ENCODE results near the gene ZNFX1. TPM values are rescaled to one million over a fixed set of nuclear protein-coding genes. Genes with fewer than 3 reads are reported as not detected.
A peak's percentile ranks its signal among the peaks of the same experiment; 100 is the strongest.

The ZNFX1 gene
- total and polyA plus RNA-seq, 9 of the 15 experiments (the other 6 are each of a cell fraction or from before 2014, with no cell fraction given), result 3.8 to 13.8 (median 10.3) TPM

DNA sequence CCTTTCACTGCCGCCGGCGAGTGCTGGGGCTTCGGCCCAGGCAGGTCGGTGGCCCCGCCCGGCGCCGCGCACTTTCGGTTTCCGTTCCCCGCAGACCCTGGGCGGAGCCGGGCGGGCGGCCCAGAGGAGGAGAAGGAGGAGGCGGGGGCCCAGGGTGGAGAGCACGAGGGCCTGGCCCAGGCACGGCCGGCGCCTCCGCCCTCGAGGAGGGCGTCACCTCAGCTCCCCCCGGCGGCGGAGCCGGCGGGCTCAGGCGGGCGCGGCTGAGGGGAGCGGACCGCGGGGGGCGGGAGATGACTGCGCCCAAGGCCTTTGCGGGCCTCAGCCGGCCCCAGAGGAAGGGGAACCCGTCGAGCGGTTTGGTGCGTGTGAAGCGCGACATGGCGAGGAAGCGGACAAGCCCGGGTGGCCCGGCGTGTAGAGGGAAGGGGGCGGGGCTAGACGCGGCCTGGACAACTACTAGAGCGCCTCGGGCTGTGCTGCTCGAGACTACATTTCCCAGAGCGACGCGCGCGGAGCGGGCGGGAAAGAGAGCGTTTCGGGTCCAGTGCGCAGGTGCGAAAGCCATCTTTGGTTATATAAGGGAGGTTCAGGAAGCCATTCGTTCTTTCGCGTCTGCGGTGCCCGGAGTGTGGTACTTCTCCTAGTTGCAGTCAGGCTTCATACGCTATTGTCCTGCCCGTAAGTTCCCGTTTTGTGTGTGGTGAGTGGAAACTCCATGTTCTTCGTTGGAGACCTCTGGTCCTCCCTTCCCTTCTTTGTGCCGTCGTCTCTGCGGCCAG lies at the start of gene ZNFX1 (continued):
- TF ChIP-seq, protein P1, sequence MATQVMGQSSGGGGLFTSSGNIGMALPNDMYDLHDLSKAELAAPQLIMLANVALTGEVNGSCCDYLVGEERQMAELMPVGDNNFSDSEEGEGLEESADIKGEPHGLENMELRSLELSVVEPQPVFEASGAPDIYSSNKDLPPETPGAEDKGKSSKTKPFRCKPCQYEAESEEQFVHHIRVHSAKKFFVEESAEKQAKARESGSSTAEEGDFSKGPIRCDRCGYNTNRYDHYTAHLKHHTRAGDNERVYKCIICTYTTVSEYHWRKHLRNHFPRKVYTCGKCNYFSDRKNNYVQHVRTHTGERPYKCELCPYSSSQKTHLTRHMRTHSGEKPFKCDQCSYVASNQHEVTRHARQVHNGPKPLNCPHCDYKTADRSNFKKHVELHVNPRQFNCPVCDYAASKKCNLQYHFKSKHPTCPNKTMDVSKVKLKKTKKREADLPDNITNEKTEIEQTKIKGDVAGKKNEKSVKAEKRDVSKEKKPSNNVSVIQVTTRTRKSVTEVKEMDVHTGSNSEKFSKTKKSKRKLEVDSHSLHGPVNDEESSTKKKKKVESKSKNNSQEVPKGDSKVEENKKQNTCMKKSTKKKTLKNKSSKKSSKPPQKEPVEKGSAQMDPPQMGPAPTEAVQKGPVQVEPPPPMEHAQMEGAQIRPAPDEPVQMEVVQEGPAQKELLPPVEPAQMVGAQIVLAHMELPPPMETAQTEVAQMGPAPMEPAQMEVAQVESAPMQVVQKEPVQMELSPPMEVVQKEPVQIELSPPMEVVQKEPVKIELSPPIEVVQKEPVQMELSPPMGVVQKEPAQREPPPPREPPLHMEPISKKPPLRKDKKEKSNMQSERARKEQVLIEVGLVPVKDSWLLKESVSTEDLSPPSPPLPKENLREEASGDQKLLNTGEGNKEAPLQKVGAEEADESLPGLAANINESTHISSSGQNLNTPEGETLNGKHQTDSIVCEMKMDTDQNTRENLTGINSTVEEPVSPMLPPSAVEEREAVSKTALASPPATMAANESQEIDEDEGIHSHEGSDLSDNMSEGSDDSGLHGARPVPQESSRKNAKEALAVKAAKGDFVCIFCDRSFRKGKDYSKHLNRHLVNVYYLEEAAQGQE (IDR thresholded peaks at IDR 0.05; ENCODE audit: borderline replicate concordance), result peak; percentile 20; the same call in 1 of the 2 replicates
- TF ChIP-seq, protein P1 (CRISPR knock-in tag; IDR thresholded peaks at IDR 0.05; ENCODE audit: low read depth), result peak; percentile 53; the same call in 1 of the 2 replicates
- TF ChIP-seq RAD21 (CRISPR knock-in tag; conservative IDR thresholded peaks at IDR 0.05 in 1 of 2, IDR thresholded peaks at IDR 0.05 in 1 of 2), result peak in 1 of 2 experiments; percentile 6; a peak in 1 of 4 replicates
- TF ChIP-seq, protein P2, sequence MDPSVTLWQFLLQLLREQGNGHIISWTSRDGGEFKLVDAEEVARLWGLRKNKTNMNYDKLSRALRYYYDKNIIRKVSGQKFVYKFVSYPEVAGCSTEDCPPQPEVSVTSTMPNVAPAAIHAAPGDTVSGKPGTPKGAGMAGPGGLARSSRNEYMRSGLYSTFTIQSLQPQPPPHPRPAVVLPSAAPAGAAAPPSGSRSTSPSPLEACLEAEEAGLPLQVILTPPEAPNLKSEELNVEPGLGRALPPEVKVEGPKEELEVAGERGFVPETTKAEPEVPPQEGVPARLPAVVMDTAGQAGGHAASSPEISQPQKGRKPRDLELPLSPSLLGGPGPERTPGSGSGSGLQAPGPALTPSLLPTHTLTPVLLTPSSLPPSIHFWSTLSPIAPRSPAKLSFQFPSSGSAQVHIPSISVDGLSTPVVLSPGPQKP (CRISPR knock-in tag; IDR thresholded peaks at IDR 0.05), result no peak
- TF ChIP-seq, protein P3, sequence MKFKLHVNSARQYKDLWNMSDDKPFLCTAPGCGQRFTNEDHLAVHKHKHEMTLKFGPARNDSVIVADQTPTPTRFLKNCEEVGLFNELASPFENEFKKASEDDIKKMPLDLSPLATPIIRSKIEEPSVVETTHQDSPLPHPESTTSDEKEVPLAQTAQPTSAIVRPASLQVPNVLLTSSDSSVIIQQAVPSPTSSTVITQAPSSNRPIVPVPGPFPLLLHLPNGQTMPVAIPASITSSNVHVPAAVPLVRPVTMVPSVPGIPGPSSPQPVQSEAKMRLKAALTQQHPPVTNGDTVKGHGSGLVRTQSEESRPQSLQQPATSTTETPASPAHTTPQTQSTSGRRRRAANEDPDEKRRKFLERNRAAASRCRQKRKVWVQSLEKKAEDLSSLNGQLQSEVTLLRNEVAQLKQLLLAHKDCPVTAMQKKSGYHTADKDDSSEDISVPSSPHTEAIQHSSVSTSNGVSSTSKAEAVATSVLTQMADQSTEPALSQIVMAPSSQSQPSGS (CRISPR knock-in tag; IDR thresholded peaks at IDR 0.05), result no peak
- TF ChIP-seq ZNF785 (CRISPR knock-in tag; IDR thresholded peaks at IDR 0.05), result no peak
- TF ChIP-seq, protein P4, sequence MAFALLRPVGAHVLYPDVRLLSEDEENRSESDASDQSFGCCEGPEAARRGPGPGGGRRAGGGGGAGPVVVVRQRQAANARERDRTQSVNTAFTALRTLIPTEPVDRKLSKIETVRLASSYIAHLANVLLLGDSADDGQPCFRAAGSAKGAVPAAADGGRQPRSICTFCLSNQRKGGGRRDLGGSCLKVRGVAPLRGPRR (CRISPR knock-in tag; IDR thresholded peaks at IDR 0.05), result no peak
- no peak for TF ChIP-seq KLF6 (CRISPR knock-in tag; IDR thresholded peaks at IDR 0.05; ENCODE audit: borderline replicate concordance)
- TF ChIP-seq CAMTA2 (CRISPR knock-in tag; conservative IDR thresholded peaks at IDR 0.05), result 0 out of 2 replicates have a peak, but pooled peaks have one; percentile 46
- no peak for TF ChIP-seq JUNB (CRISPR knock-in tag; conservative IDR thresholded peaks at IDR 0.05)
- TF ChIP-seq NCOA4 (IDR thresholded peaks at IDR 0.05; ENCODE audit: partially characterized antibody), result no peak
- no peak for TF ChIP-seq BRF1 (IDR thresholded peaks at IDR 0.05; ENCODE audit: borderline replicate concordance, extremely low read depth, insufficient read length)
- peak; percentile 94 for TF ChIP-seq FOXK1 (CRISPR knock-in tag; IDR thresholded peaks at IDR 0.05; ENCODE audit: borderline replicate concordance)
- TF ChIP-seq NR3C1 (CRISPR knock-in tag; IDR thresholded peaks at IDR 0.05), result no peak; the same call in 1 of the 2 replicates
- TF ChIP-seq NR2F6 (CRISPR knock-in tag; IDR thresholded peaks at IDR 0.05), result 0 out of 2 replicates have a peak, but pooled peaks have one; percentile 46
- TF ChIP-seq PHF21A (IDR thresholded peaks at IDR 0.05; ENCODE audit: borderline replicate concordance, low read depth), result no peak; the same call in 1 of the 2 replicates
- TF ChIP-seq ADNP (tag; IDR thresholded peaks at IDR 0.05), result no peak
